ENCODE measurements around the gene NPSR1.
"Not testable (repeated sequence)": the region's sequence is repeated elsewhere in the genome, so short reads cannot be mapped to it uniquely, and the experiment has no call there.

The NPSR1 gene, protein sequence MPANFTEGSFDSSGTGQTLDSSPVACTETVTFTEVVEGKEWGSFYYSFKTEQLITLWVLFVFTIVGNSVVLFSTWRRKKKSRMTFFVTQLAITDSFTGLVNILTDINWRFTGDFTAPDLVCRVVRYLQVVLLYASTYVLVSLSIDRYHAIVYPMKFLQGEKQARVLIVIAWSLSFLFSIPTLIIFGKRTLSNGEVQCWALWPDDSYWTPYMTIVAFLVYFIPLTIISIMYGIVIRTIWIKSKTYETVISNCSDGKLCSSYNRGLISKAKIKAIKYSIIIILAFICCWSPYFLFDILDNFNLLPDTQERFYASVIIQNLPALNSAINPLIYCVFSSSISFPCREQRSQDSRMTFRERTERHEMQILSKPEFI

DNA sequence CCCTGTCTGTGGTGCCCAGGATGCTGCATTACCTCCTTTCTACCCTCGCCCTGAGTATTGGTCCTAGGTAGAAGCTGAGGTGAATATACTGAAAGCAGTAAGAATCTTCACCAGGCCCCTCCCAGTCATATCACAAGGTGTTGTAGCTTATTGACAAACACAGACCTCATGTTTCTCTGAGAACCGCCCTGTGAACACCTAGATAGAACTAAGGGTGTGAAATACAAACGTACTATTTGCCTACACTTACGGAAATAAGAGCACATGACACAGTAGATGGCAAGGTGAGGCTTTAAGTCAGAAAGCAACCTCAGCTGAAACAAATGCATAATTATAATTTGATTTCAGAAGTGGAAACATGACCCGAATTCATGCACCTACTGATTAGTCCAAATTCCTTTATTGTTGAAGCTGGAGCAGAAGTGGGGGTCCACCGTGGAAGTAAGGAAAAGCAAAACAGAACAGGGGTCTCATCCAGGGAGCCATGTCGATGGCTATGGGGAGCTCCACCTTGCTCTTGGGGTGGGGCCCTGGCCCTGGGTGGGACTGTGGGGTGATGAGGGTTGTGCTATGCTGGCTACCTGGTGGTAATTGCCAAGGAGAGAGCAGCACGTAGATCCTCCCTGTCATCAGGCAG lies at the start of gene NPSR1:
Gene NPSR1 (plus strand): TSS at position 587 of the 637 bp plus-strand sequence. CDS start 195 bp downstream, outside the sequence.
- no peak for DNase-seq (ENCODE audit: low read depth)

DNA sequence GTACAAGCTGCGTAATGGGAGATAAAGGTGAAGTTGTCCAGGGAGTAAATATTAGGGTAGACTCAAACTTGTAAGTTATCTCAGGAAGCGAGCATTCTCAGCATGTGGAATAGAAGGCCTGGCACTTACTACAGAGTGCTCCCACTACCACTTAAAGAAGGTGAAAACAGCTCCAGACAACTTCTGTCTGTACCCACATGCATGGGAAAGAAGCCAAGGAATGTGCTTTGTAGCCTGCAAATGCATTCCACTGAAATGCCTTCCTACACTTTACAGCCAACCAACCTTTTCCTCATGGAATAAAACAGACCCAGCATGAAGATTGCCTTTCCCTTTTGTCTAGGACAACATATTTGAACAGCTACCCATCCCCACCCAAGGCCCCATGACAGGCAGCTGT lies 45.4 kb upstream of the NPSR1 start:
- no peak for DNase-seq (ENCODE audit: low read depth)

DNA sequence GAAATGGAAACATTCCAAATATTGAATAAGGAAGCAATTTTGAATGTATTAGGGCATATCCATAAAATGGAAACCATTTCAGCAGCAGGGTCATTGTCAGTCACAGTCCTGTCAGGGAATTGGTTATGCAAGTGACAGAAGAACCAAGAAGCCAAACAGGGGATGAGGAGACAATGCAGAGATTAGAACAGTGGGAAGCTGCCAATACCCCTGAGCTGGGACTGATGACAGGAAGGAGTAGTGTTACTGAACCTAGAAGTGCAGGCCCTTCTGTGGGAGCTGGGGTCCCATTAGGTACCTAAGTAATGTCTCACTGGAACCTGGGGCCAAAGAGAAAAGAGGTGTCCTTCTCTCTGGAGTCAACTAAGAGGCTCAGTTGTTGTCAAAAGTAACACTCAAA lies 37.6 kb upstream of the NPSR1 start:
- no peak for DNase-seq (ENCODE audit: low read depth)

DNA sequence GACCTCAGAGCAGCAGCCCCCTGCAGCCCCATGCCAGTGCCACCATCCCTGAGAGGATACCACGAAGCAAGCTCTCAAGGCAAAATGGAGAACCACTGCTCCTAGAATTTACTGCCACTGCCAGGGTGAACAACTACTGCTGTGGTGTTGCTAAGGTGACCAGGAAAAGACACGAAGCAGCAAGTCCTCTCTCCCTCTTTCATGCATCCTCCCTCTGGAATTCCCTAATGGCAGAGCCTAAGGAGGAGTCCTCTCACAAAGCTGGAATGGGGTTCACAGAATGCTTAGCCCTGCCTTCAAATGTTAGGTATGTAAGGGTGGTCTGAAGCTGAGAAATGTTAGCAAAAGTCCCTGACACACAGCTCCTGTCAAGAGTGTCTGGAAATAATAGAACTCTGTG lies 35.8 kb upstream of the NPSR1 start:
- DNase-seq (ENCODE audit: low read depth) = no peak

DNA sequence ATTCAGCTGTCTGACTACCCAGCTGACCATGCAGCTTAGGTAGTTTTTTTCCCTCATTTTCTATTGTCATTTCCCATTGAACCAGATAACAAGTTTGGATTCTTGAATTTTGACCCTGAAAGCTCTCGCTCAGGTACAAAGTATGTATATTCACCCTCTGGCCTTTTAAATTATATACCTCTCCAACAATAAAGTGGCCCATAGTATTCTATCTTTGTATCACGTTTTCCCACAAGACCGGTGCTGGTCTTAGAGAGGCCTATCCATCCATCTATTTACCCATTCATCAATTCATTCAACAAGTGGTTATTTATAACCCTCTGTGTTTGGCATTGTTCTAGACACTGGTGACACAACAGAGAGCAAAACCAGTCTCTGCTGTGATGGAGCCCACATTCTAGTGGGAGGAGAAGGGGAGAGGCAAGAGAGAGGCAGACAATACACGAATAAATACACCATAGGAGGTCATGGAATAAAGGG lies 35.2 kb upstream of the NPSR1 start:
- DNase-seq (ENCODE audit: low read depth) = no peak

DNA sequence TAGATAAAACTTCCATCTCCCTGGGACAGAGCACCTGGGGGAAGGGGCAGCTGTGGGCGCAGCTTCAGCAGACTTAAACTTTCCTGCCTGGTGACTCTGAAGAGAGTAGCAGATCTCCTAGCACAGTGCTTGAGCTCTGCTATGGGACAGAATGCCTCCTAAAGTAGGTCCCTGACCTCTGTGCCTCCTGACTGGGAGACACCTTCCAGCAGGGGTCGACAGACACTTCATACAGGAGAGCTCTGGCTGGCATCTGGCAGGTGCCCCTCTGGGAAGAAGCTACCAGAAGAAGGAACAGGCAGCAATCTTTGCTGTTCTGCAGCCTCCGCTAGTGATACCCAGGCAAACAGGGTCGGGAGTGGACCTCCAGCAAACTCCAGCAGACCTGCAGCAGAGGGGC lies 29.4 kb upstream of the NPSR1 start:
- not testable (repeated sequence) for DNase-seq (ENCODE audit: low read depth)

DNA sequence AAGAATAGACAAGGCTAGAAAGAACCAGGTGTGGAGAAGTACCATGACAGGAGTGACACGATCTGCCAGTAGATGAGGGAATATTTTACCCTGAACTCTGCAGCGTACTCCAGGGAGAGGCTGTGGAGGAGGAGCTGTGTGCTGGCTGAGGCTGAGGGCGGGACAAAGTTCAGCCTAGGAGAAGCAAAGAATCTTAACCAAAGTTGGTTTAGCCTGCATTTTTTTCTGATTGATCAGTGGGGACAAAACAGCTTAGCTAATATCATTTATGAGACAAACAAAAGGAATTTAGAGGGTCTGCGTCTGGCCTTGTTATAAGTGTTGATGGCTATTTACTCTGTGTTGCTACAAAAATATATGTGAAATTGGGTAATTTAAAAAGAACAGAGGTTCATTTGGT lies 5.2 kb upstream of the NPSR1 start:
- no peak for DNase-seq (ENCODE audit: low read depth)

DNA sequence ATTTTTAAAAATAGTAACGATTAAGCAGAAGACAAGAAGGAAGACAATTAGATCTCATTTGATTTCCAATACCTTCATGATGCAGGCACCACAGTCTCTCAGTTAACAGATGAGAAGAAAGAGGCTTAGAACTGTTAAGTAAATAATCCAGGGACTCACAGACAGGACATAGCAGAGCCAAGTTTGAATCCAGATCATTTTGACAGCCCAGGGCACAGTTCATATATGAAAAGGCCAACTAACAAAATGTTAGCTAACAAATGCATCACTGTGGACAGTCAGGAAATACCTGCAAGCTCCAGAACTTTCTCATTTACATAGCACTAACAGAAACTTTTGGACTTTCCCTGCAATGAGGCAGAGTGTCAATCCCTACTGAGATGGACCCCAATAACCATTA lies 4.2 kb upstream of the NPSR1 start:
- no peak for DNase-seq (ENCODE audit: low read depth)

DNA sequence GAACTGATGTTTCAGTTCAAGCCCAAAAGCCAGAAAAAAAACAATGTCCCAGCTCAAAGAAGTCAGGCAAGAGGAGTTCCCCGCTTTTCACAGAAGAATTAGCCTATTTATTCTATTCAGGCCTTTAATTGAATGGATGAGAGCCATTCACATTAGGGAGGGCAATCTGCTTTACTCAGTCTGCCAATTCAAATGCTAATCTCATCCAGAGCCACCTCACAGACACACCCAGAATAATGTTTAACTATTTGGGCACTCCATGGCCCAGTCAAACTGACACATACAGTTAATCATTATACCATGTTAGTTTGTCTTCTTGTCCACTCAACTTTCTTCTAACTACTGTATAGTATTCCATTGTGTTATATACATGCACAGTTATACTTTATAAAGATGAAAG lies 2.6 kb upstream of the NPSR1 start:
- no peak for DNase-seq (ENCODE audit: low read depth)

DNA sequence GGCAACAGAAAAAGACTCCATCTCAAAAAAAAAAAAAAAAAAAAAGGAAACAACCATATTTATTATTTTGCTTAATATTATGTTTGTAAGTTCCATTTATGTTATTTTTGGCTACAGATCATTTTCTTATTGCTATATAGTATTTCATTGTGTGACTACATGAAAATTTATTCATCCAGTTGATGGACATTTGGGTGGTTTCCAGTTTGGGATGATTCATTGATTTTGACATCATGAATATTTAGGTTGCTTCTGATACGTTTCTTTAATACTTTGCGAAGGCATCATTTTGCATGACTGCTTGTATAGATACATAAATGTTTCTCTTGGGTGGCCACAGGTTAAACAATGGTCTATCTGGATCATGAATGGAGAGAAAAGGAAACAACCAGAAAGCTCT lies 2.0 kb upstream of the NPSR1 start:
- DNase-seq (ENCODE audit: low read depth) = no peak

DNA sequence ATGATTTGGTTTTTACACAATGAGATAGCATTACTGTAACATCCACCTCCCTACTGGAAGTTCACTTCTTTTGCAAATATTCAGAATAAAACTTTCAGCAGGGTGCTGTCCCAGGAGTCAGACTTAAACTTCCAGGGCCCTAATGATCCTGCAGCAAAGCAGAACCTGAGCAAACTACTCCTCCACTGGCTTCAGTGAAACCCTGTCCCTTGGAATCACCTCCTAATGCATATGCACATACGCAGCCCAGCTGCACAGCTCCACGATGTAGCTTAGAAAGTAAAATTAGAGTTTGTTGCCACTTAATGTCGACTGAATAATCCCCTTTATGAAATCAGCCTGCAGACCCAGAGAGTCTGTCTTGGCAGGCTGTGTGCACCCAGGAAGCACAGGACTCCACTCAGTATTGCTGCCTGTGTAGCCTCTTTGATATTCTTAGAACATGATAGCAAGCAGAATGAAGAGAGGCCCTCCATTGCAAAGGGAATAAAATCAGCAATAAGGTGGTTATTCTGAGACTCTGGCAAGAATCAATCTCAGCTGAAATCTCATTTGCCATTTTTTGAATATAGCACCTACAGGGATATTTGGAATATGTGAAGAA lies 1.6 kb downstream of the NPSR1 start:
- no peak for DNase-seq (ENCODE audit: low read depth)

DNA sequence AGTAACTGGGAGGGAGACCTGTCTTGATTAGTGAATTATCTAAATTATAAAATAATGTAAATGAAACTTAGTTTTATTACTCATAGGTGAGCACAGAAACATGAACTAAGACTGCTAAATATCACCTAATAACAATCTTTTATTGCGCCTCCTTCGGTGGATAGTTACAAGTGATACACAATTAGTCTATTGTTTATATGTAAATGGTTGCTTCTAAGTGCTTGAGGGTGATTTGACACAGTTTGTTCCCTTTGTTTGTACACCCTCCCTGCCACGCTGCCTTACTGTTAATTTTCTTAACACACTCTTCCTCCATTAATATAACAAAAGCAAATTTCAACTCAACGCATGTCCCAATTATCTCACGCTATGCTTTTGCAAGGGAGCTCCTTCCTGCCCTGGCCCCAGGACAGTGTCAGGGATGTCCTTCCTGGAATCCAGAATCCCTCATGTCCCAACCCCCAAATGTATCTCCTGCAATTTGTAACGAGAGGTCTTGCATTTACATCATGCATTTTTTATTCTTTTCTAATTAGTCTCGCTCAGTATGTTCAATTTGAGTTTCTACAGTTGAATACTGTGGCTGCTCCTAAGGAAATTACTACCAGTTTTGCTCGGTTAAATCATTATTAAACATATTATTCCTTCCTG lies 4.2 kb downstream of the NPSR1 start:
- no peak for DNase-seq (ENCODE audit: low read depth)

DNA sequence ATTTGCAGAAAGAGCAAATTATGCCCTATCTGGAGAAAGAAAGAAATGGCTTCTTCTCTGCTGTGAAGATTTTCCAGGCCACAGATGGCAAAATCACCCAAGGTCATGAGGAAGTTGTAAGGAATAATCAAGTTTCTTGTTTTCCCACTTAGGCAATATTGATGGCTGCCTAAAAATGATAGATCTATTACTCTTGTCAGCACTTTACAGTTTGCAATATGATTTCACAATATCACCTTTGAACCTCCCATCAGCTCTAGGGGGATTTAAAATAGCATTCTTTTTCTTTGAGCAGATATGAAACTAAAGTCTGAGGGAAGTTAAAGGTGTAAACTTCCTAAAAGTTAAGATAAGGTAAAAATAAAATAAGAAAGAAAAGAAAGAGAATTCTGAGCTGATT lies 6.7 kb downstream of the NPSR1 start:
- DNase-seq (ENCODE audit: low read depth) = no peak

DNA sequence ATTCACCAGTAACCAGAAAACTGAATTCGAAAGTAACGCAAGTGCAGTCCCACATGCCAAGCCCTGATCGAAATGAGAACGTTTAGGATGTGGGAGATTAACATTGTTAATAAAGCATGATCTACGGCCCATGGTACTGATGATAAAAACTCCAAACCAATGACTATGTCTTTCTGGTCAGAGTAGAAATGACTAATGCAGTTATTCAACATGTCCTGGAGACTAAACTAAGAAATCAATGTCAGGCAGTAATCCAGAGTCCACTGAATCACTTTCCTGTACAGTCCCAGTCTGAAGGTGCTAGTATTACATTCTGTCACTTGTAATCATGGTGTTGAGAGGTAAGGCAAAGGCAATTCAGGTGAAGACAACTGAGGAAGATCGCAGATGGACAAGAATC lies 14.4 kb downstream of the NPSR1 start:
- DNase-seq (ENCODE audit: low read depth) = no peak

DNA sequence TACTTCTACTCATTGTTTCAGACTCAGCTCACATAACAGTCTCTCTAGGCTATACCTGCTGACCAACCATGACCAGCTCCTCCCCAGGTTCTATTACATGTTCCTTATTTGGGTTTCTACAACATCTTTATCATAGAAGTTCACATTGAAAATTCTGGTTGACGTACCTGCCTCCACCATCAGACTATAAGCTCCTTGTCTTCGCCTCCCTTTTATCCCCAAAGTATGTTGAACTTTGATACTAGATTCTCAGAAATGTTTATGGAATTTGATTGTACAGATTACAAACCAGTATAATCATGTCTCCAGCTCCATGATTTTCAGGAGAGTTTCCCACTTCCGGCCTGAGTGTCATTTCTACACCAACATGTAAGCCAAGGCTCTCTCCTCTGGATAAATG lies 15.0 kb downstream of the NPSR1 start:
- DNase-seq (ENCODE audit: low read depth) = no peak

DNA sequence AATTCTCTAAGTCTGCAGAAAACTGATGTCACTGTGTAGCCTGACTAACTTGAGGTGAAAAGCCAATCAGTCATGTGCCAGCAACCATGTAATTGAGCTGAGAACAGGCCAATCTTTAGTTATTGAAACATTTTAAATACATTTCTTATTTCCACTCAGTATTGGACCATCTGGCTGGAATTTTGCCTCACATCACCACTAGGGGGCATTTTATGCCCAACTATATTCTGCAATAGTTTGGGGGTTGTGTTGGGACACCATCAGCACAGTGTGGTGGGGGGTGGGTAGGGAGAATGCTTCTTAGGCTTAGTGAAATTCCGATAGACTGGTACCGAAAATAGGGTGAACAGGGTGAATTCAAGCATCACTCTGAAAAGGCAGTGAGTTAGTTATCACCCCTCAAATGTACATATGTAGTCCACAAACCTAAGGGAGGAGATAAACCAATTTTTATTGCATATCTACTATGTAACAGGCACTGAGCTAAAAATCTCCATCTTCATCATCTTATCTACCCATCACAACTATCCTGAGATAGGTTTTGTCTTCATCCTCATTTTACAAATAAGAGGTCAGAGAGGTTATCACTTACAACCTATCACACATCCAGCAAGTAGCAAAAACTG lies 17.8 kb downstream of the NPSR1 start:
- no peak for DNase-seq (ENCODE audit: low read depth)

DNA sequence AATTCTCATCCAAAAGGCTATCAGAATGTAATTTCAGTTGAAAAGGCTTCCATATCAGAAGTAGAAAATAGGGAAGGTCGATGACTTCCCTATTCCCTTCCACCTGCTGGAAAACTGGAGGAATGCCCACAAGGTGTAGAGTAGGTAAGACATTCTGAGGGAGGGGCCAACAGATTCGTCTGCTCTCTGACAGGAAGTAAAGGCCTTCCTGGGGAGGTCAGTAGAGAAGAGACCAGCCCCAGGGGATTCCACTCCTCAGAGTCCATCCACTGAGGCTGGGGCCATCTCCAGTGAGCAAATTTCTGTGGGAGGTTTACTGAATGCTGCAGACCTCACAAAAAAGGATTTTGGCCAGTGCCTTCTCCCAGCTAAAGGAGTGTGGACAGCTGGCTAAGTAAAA lies 19.5 kb downstream of the NPSR1 start:
- DNase-seq (ENCODE audit: low read depth) = no peak

DNA sequence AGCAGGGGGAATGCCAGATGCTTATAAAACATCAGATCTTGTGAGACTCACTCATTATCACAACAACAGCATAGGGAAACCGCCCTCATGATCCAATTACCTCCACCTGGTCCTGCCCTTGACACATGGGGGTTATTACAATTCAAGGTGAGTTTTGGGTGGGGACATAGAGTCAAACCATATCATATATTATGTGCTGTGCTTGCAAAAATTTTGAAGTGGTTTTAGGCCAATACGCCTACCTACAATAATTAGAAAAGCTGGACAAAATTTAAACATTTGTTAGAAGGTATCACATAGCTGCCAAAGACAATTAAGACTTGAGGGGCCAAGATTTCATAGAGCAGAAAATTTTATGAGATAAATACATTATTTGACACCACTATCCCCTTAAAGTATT lies 29.5 kb downstream of the NPSR1 start:
- DNase-seq (ENCODE audit: low read depth) = no peak

DNA sequence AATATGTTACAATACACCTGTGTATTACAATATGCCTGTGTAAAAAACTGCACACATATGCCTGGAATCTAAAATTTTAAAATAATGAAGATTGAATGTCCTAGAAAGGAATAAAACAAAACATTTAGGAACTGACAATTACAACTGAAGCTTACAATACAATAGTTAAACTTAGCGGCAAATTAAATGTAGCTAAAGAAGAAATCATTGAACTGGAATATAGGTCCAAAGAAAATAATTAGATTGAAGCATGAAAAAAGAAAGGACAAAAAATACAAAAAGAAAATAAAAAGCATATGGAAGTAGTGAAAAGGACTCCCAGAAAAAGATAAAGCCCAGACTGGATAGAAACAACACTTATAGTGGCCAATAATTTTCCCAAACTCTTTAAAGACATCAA lies 38.4 kb downstream of the NPSR1 start:
- DNase-seq (ENCODE audit: low read depth) = no peak

DNA sequence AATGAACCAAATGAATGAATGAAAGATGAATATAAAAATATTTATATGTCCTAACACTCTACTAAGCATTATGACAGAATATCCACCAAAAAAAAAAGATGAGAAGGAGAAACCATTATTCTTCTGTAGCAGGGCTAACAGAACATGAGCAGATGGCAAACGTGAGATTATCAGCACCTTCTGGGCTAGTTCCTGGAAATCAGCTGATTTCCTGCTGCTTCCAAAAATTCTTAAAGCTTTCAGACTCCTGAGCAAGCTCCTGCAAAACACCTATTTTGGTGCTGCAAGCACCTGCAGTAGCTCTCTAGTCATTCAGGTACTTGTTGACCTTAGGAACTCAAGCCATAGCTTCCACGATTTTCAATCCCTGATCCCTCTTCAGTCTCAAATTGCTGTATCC lies 51.8 kb downstream of the NPSR1 start:
- no peak for DNase-seq (ENCODE audit: low read depth)

DNA sequence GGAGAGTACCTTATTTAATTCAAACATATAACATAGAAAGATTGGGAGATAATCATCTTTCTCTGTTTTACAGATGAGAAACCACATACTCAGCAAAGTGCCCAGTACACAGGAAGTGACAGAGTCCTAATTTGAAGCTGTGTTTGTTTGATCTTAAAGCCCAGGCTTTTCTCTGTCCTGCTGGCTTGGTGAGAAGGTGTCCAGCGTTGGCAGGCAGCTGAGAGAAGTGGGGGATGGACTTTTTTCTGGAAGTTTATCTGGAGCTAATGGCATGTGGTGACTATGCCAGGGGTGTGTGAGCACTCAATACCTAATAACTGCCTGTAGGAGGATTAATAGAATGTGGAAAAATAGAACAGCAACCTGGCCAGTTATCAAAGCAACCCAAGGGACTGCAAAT lies 60.8 kb downstream of the NPSR1 start:
- DNase-seq (ENCODE audit: low read depth) = no peak

DNA sequence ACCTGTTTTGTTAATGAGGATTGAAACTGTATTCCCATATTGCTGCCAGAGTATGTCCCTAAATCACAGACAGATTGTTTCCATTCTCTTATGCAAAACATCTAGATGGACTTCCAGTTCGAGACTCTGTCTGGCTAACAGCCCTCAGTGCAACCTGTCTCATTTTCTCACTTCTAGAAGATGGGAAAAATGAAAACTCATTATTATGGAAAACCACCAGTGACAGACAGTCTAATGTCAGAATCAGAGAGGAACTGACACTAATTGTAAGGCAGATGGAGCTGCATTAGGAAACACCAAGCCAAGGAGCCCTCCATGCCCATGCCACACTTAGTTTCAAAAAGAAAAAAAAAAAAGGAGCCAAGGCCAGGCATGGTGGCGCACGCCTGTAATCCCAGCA lies 61.6 kb downstream of the NPSR1 start:
- DNase-seq (ENCODE audit: low read depth) = no peak
